Measurements from ENCODE around the gene LZTS3.
"Not testable (repeated sequence)": the region's sequence is repeated elsewhere in the genome, so short reads cannot be mapped to it uniquely, and the experiment has no call there.

Gene LZTS3

DNA sequence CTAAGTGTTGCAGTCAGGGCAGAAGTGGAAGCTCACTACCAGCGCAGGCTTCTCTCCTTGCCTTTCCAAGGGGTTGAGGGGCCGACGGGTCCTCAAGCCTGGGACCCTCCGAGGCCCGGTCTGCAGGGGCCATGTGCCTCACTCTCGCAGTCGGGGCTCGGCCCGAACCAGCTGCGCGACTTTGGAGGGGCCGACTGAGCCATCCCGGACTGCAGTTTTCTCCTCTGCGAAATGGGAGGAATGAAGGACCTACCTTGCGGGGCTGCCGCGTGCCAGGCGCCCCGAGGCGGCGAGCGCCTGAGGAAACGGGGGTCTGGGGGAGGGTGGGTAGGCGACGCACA, 5.6 kb downstream of the LZTS3 start:
- no peak for DNase-seq (ENCODE audit: low read depth in 2 of 2)

DNA sequence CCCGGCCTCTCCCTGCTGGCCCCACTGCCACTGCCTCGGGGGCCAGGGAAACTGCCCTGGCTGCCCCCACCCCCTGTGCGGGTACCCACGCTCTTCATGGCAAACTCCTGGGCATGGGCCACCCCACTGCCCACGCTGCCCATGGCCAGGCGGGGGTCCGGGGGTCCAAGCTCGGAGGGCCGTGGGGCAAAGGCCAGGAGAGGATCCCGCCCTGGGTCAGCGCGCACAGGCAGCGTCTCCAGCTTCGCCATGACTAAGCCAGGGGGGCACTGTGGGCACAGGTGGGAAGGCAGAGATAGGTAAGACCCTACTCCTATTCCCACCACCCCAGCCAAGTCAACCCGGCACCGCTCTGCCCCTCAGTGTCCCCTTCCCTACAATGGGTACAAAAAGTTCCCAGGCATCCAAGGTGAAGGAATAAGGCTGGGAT, 6.4 kb downstream of the LZTS3 start:
- DNase-seq (ENCODE audit: low read depth in 2 of 2), result no peak

DNA sequence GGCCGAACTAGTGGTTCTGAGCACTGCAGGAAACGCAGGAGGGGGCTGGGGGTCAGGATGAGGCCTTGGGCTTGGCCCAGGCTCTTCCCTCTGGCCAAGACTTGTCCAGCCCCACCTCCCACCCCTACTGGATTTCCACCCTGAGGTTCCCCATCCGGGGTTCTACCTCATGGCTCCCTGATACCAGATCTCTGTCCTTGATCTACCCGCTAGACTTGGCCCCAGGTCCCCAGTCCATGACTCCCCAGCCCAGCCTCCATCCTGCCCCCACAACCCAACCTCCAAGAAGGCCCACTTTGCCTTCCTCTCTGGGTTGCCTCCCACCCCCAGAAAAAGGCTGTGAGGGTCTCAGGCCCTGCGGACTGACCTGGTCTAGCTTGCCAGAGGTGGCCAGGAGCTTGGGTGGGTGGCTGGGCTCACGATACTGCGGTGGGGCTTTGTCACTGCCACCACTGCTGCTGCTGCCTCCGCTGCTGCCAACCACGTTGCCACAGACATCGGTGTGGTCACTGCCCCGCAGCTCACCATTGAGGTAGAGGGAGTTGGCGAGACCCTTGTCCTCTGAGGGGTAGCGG, 6.9 kb downstream of the LZTS3 start:
- no peak for DNase-seq (ENCODE audit: low read depth in 2 of 2)

DNA sequence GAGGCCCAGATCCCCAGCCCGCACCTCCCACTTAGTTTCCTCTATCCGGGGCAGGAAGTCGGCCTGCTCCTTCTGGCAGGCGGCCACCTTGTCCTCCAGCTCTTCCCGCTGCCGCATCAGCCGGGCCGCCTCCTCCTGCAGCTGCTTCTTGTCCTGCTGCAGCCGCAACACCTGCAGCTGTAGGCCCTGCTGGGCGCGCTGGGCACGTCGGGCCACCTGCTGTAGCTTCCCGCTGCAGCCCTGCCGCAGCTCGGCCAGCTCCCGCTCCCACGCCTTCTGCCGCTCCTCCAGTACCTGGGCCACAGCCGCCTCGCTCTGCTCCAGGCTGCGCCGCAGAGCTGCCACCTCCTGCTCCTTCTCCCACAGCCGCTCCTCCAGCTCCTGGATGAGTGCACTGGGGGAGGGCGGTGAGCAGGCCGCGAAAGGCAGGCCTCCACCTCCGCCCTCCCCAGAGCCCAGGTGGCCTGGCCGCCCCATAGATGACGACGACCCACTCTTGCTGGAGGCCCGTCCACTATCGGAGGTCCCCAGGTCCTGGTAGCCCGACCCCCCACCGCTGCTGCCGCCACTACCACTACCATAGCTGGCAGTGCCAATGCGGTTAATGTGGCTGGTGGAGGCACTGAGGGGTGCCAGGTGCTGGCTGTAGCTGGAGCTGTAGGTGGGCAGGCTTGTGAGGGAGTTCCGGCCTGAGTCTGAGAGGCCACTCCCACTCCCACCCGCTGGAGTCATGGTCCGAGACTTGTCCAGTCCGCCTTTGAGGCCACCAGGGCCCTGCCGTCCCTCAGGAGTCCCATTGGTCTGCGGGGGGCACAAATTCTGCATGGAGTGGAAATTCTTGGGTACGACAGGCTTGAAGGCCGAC, 7.6 kb downstream of the LZTS3 start:
- no peak for DNase-seq (ENCODE audit: low read depth in 2 of 2)

DNA sequence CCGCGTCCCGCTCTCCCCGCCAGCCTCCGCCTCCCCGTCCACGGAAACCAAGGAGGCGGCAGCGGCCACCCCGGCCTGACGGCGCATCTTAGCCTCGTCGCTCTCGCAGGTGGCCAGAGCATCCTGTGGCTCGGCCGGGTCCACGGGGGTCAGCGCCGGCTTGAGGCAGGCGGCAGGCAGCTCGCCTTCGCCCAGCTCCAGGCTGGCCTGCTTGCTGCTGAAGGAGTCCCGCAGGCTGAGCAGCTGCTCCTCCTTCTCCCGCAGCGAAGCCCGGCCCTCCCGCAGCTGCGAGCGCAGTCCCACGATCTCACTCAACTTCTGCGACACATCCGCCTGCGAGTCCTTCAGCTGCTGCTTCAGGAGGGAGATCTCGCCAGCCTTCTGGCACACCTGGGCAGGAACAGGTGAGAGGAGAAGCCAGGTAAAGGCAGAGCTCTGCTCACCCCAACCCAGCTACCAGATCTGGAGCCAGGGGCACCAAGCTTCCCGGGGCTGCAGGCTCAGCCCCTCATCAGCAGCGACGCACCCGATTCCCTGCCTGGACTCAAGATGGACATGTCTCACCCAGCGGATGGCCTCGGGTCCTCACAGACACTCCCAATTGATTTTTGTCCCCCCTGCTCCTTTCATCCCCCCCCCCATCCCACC, 8.5 kb downstream of the LZTS3 start:
- DNase-seq (ENCODE audit: low read depth in 2 of 2), result no peak

DNA sequence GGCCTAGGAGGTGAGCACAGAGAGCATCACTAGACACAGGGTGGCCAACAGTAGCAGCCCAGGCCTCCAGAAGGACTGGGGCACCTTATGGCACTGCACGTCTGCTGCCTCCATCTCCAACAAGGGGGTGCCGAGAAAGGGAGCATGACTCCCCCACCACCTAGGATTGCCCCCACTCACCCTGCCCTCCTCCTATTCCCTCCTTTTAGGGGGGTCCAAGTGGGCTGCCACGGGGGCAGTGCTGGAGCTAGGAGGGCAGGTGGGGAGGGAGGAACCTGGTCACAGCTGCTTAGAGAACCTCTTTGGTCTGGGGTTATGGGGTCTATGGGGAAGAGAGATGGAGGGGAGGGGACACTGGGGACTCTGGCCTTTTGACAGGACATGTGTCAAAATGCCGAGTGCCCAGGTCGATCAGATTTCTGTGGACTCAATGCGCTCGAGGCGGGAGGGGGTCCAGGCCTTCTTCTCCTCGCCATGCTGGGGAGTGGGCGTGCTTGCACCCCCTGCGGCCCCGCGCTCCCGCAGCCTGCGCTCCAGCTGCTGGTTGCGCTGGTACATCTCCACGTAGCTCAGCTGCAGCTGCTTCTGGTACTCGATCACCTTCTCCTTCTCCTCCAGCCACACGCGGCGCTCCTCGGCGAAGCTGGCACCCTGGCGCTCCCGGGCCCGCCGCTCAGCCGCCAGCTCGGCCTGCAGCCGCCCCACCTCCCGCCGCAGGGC, 9.1 kb downstream of the LZTS3 start:
- DNase-seq (ENCODE audit: low read depth in 2 of 2), result no peak

DNA sequence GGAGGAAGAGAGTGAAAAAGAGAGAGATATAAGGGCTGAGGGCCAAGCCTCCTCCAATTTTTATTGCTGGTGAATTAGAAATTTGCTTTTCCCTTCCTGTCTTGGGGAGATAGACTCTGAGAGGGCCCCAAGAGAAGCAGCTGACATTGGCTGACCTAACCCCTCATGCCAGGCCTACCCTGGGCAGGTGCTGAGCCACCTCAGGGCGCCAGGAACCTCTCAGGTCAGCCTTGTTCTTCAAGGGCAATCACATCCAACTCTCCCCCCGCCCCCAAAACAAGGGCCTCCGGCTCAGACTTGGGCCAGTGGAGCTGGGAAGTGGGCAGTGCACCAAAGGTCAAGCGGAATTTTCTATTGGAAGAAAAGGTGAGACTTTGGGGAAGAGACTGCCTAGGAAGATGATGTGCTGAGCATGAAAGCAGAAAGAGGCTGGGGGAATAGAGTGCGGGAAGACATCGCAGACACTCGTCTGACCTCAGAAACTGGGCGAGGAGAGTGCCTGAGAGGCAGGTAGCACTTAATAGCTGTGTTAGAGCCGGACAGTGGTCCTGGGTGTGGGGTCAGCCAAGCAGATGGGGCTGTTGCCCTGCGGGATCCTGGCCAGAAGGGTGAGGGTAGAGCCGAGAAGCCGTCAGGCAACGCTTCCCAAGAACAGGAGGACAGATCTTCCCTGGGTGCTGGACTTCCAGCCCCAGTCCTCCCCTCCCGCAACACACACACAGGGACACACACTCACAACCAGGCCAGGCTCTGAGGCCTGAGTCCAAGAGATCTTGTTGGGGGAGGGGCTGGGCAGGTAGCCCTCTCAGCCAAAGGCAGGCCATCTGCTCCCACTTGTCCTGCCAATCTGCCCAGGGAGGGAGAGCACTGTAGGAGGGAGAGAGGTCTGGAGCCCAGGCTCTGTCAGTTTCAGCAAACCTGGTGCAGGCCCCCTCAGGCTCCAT, 10.0 kb downstream of the LZTS3 start:
- no peak for DNase-seq (ENCODE audit: low read depth in 2 of 2)

DNA sequence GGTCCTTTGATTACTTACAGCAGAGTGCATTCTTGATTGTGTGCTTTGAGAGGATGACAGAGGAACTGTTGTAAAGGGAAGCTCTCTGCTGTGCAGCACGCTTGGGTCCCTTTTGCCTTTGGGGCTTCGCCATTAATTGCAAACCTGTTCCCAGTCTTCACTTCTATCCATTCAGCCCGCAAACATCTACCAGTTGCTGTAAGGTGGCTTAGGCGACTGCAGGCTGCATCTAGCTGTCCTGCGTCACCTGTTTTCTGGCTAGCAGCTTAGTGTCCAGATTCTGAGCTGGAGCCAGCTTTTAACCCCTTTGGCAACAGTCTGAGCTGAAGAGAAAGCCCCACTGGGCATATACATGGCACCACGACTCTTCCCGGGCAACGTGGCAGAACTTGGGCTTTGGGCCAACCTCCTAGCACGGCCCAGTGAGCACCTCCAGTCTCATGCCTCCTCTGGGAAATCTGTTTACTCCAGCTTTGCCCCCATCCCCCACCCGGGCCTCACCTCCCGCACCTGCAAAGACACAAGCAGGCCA, 11.2 kb downstream of the LZTS3 start:
- DNase-seq (ENCODE audit: low read depth in 2 of 2), result no peak

DNA sequence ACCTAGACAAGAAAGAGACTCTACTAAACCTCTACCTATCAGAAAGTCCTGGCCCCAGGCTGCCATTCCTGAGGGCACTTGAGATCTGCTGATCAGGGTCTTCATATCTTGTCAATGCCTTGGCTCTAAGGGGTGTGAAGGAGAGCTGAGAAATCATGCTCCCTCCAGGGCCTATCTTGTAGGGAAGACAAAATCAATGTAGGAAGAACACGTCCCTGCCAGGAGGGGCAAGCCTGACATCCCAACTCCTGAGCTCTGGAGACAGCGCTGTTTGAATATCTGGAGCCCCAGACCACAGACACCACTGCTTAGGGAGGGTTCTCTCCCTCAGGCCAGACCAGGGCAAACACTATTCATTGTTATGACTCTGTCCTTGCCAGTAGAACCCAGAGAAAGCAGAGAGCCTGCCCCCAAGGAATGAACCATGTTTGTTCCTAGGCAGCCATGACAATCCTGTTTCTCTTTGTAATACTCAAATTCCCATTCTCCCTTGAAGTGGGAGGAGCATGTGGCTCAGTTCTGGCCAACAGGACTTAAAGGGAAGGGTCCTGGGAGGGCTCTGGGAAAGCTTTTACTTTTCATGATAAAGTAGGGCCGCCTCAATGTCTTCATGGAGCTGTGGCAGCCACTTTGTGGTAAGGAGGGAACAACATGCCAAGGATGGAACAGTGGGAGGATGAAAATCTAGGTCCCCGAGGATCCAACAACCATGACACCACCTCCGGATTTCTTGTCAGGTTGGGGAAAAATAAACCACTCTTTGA, 11.9 kb downstream of the LZTS3 start:
- no peak for DNase-seq (ENCODE audit: low read depth in 2 of 2)

DNA sequence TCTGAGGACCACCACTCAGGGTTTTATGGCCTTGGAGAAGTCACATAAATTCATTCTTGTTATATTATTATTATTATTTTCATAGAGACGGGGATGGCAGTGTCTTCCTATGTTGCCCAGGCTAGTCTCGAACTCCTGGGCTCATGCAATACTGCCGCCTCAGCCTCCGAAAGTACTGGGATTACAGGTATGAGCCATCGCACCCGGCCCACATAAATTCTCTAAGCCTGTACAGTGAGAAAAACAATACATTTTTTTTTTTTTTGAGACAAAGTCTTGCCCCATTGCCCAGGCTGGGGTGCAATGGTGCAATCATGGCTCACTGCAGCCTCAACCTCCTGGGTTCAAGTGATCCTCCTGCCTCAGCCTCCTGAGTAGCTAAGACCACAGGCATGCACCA, 12.9 kb downstream of the LZTS3 start:
- no peak for DNase-seq (ENCODE audit: low read depth in 2 of 2)

DNA sequence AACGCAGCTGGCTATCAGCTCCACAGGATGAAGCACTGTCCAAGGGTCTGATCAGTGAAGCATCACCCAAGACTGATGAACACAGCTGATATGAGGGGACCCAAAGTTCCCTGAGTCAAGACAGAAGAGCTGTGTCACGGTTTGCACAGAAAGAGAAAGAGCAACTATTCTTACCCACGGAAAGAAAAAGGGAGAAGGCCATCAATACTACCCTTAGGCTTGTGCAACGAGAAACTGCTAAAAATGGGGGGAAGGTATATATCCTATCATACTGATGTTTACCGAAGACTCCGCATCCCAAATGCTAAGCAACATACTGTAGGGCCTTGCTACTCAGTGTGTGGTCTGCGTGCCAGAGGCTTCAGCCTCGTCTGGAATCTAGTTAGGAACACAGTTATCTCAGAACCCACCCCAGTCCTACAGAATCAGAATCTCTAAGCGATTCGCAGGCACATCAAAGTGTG, 14.3 kb downstream of the LZTS3 start:
- DNase-seq (ENCODE audit: low read depth in 2 of 2), result no peak

DNA sequence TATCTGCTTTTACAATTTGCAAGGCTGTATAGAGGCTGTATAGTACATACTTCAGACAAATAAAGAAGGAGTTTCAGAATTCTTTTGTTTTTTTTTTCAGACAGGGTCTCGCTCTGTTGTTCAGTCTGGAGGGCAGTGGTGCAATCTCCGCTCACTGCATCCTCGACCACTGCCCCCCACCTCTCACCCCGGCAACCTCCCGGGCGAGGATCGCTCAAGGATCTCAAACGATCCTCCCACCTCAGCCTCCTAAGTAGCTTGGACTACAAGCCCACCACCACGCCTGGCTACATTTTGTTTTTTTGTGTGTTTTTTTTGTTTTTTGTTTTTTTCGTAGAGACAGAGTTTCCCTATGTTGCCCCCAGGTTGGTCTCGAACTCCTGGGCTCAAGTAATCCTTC, 15.5 kb downstream of the LZTS3 start:
- no peak for DNase-seq (ENCODE audit: low read depth in 2 of 2)

DNA sequence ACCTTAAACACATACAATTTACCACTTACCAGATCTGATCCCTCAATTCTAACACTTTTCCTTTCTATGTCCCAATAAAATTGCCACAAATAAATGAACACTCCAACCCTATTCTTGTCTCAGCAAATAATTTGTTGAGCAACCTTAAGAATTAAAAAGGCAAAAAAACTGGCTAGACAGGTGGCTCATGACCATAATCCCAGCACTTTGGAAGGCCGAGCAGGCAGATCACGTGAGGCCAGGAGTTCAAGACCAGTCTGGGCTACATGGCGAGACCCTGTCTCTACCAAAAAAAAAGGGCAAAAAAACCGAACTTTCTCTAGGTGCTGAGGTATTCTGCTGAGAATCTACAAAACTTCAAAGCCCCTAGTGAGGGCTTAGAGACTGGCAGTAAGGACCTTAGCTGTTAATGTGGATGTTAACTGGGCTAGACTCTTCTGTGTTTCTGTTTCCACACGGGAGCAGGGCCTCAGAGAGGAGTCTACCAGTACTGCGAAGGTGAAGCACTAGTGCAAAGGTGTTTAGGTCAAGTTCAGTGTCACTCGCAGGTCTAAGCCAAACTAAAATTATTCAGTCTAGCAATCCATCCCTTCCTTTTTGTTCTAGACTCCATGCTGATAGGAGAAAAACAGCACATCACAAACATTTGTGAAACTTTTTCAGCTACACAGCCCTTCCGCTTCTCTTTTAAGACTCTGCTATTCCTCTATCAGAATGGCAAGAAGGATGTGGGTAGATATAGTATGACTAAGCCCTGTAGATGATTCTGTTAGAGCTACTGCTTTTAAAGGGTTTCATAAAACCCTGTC, 16.3 kb downstream of the LZTS3 start:
- no peak for DNase-seq (ENCODE audit: low read depth in 2 of 2)

DNA sequence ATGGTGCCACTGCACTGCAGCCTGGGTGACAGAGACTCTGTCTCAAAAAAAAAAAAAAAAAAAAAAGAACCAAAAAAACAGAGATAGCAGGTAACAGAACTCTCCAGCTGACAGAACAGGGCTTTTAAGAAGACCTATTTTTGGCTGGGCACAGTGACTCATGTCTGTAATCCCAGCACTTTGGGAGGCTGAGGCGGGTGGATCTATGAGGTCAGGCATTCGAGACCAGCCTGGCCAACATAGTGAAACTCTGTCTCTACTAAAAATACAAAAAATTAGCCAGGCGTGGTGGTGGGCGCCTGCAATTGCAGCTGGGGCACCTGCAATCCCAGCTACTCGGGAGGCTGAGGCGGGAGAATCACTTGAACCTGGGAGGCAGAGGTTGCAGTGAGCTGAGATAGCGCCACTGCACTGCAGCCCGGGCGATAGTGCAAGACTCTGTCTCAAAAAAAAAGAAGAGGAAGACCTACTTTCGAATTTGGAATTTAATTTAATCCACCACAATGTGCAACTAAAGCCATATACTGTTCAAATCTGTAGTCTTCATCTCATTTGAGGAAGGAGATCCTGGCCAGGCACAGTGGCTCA, 21.2 kb downstream of the LZTS3 start:
- not testable (repeated sequence) for DNase-seq (ENCODE audit: low read depth in 2 of 2)

DNA sequence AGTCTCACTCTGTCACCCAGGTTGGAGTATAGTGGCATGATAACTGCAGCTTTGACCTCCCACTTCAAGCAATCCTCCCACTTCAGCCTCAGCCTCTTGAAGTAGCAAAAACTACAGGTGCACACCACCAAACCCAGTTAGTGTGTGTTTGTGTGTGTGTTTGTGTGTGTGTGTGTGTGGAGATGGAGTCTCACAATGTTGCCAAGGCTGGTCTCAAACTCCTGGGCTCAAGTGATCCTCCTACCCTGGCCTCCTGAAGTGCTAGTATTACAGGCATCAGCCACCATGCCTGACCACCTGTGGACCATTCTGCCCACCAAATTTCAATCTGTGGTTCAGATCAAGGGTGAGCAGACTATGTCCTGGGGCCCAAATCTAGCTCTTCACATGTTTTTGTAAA, 22.4 kb downstream of the LZTS3 start:
- no peak for DNase-seq (ENCODE audit: low read depth in 2 of 2)

DNA sequence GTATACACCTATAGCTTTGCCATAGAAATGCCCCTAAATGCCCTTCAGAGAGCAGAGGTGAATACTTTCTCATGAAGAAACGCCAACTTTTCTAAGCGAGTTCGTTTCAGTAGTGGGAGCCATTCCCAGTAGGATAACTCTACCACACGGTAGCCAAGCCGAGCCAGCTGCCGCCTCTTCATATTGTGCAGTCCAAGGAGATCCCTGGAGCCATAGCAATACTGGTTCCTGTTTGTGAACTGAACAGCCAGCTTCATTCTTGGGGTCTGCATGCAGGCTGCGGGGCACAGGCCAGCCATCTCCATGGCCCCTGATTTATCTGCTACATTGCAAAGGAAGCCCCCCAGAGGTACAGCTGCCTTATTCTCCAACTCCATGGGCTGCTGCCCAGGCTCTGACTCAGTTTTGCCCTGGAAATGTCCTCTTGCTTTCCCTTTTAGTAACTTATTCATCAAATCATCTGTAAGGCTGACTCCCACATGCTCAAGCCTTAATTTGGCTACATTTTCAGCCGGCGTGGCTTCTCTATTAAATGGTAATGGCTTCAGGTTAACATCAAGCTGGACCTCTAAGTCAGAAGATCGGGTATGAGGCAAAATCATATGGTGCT, 26.5 kb downstream of the LZTS3 start:
- no peak for DNase-seq (ENCODE audit: low read depth in 2 of 2)

DNA sequence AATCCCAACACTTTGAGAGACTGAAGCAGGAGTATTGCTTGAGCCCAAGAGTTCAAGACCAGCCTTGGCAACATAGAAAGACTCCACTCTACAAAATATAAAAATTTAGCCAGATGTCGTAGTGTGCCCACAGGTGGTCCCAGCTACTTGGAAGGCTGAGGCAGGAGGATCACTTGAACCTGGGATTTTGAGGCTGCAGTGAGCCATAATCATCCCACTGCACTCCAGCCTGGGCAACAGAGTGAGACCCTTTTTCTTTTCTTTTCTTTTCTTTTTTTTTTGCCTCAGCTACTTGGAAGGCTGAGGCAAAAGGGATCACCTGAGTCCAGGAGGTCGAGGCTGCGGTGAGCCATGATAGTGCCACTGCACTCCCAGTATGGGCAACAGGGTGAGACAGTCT, 31.6 kb downstream of the LZTS3 start:
- no peak for DNase-seq (ENCODE audit: low read depth in 2 of 2)

DNA sequence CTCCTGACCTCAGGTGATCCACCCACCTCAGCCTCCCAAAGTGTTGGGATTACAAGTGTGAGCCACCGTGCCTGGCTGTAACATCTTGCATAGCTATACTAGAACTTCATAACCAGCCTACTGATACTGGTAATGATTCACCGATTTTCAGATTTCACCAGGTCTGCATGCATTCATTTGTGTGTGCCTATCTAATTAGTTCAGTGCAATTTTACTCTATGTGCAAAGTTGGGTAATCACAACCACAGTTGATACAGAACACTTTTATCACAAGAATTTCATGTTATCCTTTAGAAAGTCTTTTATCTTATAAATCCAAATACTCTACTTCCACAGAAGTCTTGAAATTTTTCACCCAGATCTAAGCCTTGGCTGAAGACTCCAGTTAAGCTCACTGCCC, 35.9 kb downstream of the LZTS3 start:
- DNase-seq (ENCODE audit: low read depth in 2 of 2), result no peak
